ENCODE results near the gene OR10X1. TPM values are rescaled to one million over a fixed set of nuclear protein-coding genes. Genes with fewer than 3 reads are reported as not detected.

OR10X1 gene, protein sequence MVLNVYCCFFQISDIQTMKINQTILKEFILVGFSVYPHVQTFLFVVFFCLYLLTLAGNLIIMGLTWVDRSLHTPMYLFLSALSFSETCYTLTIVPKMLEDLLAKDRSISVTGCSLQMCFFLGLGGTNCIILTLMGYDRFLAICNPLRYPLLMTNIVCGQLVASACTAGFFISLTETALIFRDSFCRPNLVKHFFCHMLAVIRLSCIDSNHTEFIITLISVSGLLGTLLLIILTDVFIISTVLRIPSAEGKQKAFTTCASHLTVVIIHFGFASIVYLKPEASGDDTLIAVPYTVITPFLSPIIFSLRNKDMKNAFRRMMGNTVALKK
- total RNA-seq: not detected in 2 replicates

DNA sequence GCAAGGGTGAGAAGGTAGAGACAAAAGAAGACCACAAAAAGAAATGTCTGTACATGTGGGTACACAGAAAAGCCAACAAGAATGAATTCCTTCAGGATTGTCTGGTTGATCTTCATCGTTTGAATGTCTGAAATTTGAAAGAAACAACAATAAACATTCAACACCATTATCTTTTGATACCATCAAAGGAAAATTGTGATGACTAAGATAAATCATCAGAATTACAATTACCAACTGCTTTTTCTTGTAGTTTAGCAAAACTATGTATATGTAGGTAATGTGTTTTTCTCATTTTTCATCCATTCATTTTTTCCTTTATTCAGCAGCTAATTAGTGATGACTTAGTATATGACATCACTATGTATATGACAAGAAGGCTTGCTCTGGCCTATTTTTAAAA, at the start of gene OR10X1:
OR10X1 (minus strand) TSS at position 167 of the 400 bp plus-strand sequence; CDS start at position 167, 0 bp downstream.

DNA sequence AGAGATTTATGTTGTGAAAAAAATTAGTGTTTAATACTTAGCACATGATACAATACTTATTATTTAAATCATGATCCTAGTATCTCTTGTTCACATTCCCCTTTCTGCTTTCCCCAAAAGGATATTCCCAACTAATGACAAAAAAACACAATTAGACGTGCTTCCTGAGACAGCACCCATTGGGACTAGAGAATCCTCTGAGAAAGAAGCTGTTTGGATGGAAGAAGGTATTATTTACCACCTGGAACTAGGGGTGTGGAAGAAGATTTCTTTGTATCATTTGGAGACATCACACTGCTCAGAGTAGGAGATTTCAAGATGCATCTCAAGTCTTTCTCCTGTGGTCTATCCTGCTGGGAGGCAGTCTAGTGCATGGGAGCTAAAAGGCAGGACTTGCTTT, 25.3 kb upstream of the OR10X1 start, which contains the start of gene OR10Z1:
OR10Z1 (plus strand) TSS at position 301 of the 400 bp plus-strand sequence. CDS start 1,171 bp downstream, outside the sequence.

DNA sequence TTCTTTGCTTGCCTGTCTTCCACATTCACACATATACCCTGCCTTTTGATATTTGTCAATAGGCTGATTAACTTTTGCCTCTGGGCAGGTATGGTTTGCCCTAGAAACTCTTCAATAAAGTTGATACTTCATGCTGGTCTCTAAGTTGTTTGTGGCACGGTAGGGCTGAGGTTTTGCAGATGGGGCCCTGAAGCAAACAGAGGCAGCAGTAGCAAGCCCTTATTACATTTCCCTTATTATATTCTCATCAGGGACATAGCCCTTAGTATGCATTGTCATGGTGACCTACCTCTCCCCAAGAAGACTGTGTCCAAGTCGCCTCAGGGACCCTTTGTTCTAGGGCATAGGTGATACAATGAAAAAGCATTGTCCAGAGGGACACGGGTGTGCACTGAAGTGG, 9.2 kb downstream of the OR10X1 start, which contains the start of gene OR6P1:
OR6P1 (minus strand) TSS at position 101 of the 400 bp plus-strand sequence. CDS start 6,976 bp downstream, outside the sequence.

DNA sequence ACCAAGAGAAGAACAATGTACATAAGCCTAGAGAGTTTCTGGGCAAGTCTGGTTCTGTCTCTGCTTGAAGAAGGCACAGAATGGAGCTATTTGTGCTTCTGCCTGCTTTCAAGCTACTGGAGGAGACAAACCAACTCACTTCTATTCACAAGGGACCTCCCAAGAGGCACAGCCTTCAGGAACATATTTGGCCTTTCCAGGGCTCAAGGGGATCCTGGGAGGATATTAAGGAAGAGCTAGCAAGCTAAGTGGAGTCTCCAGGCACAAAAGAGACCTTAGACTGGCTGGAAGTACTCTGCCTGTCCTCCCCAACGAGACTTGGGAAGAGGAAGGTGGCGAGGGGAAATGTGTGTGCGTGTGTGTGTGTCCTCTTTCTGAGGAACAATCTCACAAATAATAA, 25.3 kb downstream of the OR10X1 start, which contains the start of gene OR6Y1:
OR6Y1 (minus strand) TSS at position 54 of the 400 bp plus-strand sequence. CDS start 6,300 bp downstream, outside the sequence.

Other genes starting within 250 kb of the OR10X1 start
- not detected in 2 replicates for gene CD1B, start 248.4 kb downstream of the OR10X1 start, total RNA-seq
- not detected in 2 replicates for gene CD1E, start 226.0 kb downstream of the OR10X1 start, total RNA-seq
- not detected in 2 replicates for gene OR10T2, start 180.4 kb downstream of the OR10X1 start, total RNA-seq
- gene OR10K2, start 153.7 kb downstream of the OR10X1 start, total RNA-seq: not detected in 2 replicates
- gene OR10K1, start 118.1 kb downstream of the OR10X1 start, total RNA-seq: not detected in 2 replicates
- not detected in 2 replicates for gene OR10R2, start 107.7 kb downstream of the OR10X1 start, total RNA-seq
- not detected in 2 replicates for gene OR6Y1, start 25.5 kb downstream of the OR10X1 start, total RNA-seq
- gene OR6P1, start 9.3 kb downstream of the OR10X1 start, total RNA-seq: not detected in 2 replicates
- gene OR10Z1, start 25.4 kb upstream of the OR10X1 start, total RNA-seq: not detected in 2 replicates
- gene SPTA1, start 106.8 kb upstream of the OR10X1 start, total RNA-seq: 0.20 and 0.25 TPM in 2 replicates
- gene OR6K2, start 120.8 kb upstream of the OR10X1 start, total RNA-seq: not detected in 2 replicates
- not detected in 2 replicates for gene OR6K3, start 140.8 kb upstream of the OR10X1 start, total RNA-seq
- not detected in 2 replicates for gene OR6K6, start 174.8 kb upstream of the OR10X1 start, total RNA-seq
- not detected in 2 replicates for gene OR6N1, start 192.3 kb upstream of the OR10X1 start, total RNA-seq
- gene OR6N2, start 201.3 kb upstream of the OR10X1 start, total RNA-seq: not detected in 2 replicates